ENCODE measurements around the gene LSM4.

GRCh38 chr19:18319591-18320135, 3.2 kb downstream of the LSM4 start:
- TF ChIP-seq TCF3 (IDR thresholded peaks at IDR 0.05; ENCODE audit: borderline replicate concordance, insufficient read depth, low read depth, low read length) (no peak), CTCF (IDR thresholded peaks at IDR 0.05 in 2 of 3, conservative IDR thresholded peaks at IDR 0.05 in 1 of 3; ENCODE audit: control insufficient read depth in 2 of 3, extremely low read depth in 1 of 3, insufficient read depth in 1 of 3, low read depth in 3 of 3, low read length in 3 of 3) (no peak), PRDM15 (CRISPR knock-in tag; IDR thresholded peaks at IDR 0.05) (no peak), ATF2 (IDR thresholded peaks at IDR 0.05; ENCODE audit: low read length) (no peak), RCOR1 (conservative IDR thresholded peaks at IDR 0.05; ENCODE audit: low read depth, low read length) (no peak)
